Adrenal gland (tissue), 12 donors: Measurements from ENCODE around the gene ATF3. TPM values are rescaled to one million over a fixed set of nuclear protein-coding genes. Genes with fewer than 3 reads are reported as not detected.

ENCODE experiments used
- DNase-seq, 7 donors: peaks; one replicate each; pipeline ENCODE4 v3.0.0-alpha.2; 2019 to 2020
- H3K27ac ChIP-seq, 5 donors: fragments of 200-600 bp; sonication (generic) in 4 of 5; 1 replicate in 3 of 5; 2 replicates in 2 of 5; pipeline versions ENCODE4 v1.5.1 to v1.8.0; 2016 to 2020; ENCODE audit warnings: mild to moderate bottlenecking in 1 of 5
- H3K27me3 ChIP-seq: fragments of 200-600 bp; 2 replicates; pipeline ENCODE4 v1.8.0; 2021
- H3K36me3 ChIP-seq, 2 donors: fragments of 200-600 bp; replicated peaks in 1 of 2; 1 replicate in 1 of 2; 2 replicates in 1 of 2; pipeline versions ENCODE4 v1.5.1 to v1.8.0; 2018 to 2022
- H3K4me1 ChIP-seq, 2 donors: fragments of 200-600 bp; replicated peaks in 1 of 2; 1 replicate in 1 of 2; 2 replicates in 1 of 2; pipeline versions ENCODE4 v1.5.1 to v1.8.0; 2018 to 2021
- H3K4me3 ChIP-seq, 4 donors: fragments of 200-600 bp; sonication (generic) in 3 of 4; one replicate each; pipeline ENCODE4 v1.5.1; 2016 to 2018
- H3K9me3 ChIP-seq, 3 donors: fragments of 200-600 bp; sonication (generic) in 1 of 3; replicated peaks in 1 of 3; 1 replicate in 2 of 3; 2 replicates in 1 of 3; pipeline versions ENCODE4 v1.5.1 to v1.8.0; 2016 to 2021
- POLR2A ChIP-seq, 2 donors: fragments of 450-650 bp; IDR thresholded peaks; one replicate each; pipeline ENCODE4 v1.6.1; 2017; ENCODE audit warnings: antibody characterized with exemption in 2 of 2, mild to moderate bottlenecking in 2 of 2, moderate library complexity in 1 of 2
- whole genome bisulfite sequencing, 4 donors: extraction: QIAGEN DNeasy Blood & Tissue Kit in 2 of 4; methylation state at CpG; one replicate each; pipeline versions ENCODE4 v1.1.5 to v1.1.7; 2013 to 2017; 5-methylcytosine and 5-hydroxymethylcytosine counted together
- intact Hi-C, 2 donors: fragments of 100-400 bp; cut with DNase I; formaldehyde crosslinking; loops; one replicate each; pipeline versions ENCODE4 v1.14.1 to v1.15.0; 2022 to 2023
- polyA plus RNA-seq, 3 donors: library from polyadenylated mRNA; stranded (reverse); fragments of 200-250 nt in 2 of 3; fragments of 350-450 nt in 1 of 3; fragmentation: Illumina TruSeq in 1 of 3; extraction: RNeasy Lipid Tissue Mini Kit (QIAGEN cat#74804) in 1 of 3; gene quantifications; one replicate each; pipeline ENCODE4 v1.2.3, GENCODE V29; 2013 to 2014
- total RNA-seq, 9 donors: library from RNA; depleted of rRNA in 4 of 9; stranded (reverse); fragments of >200 nt in 4 of 9; fragments of 120-200 nt in 1 of 9; fragmentation: NEBNext Ultra II Directional in 1 of 9; extraction: Animal tissue kit (Norgen Biotek cat#: 25700) in 1 of 9; gene quantifications; one replicate each; pipeline versions ENCODE4 v1.1.0 to v1.2.4, GENCODE V29; 2013 to 2023
- TF ChIP-seq, protein P1 (sequence below), 6 experiments: fragments of 450-650 bp in 4 of 6; fragments of 200-600 bp in 2 of 6; sonication (generic) in 1 of 6; IDR thresholded peaks; 1 replicate in 5 of 6; 2 replicates in 1 of 6; pipeline versions ENCODE4 v1.5.1 to v1.8.0; 2016 to 2021; ENCODE audit warnings: antibody characterized with exemption in 6 of 6, mild to moderate bottlenecking in 2 of 6, moderate library complexity in 1 of 6
- donor health status: healthy with polysubstance abuse.
- donor health status: Bipolar disorder and iron deficiency.
- donor health status: DM: yes; HTN: yes; CAD: no.
- donor health status: DM: no; HTN: no; CAD: no.
- donor health status: DM: no; HTN: no; CAD: no.
- donor health status: DM: yes; HTN: yes; CAD: no.

Gene ATF3
- total and polyA plus RNA-seq, 12 donors: 1.9 to 19.7 (median 9.9) TPM

DNA sequence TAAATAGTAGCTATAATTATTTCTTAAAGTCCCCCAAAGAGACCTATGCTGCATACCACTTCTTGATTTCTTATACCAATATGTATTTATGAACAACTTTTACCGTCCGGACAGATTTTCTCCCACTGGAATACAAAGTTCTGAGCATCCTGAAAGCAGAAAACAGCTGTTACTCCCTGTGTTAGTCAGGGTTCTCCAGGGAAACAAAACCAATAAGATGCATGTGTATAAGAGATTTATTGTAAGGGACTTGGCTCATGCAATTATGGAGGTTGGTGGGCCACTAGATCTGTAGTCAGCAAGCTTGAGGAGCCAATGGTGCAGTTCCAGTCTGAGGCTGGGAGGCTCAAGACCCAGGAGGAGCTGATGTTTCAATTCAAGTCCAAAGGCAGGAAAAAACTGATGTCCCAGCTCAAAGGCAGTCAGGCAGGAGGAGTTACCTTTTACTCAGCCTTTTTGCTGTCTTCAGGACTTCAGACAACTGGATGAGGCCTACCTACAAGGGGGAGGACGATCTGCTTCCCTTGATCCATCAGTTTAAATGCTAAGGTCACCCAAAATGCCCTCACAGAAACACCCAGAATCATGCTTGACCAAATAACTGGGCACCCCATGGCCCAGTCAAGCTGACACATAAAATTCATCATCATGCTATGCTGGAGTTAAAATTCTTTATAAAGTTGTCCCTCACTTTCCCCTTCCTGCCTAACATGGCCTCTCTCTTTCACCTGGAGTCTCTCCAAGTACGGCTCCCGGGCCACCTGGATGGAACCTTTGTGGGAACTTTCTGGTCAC lies 24.3 kb upstream of the ATF3 start:
- H3K36me3 ChIP-seq: no peaks in the 10 kb centered on the region
- 82 to 89% (median 84%) methylated on average over 5 of the region's 5 CpGs for WGBS, 4 donors
- H3K27me3 ChIP-seq: peaks cover 19% of the 10 kb centered on the region
- H3K4me1 ChIP-seq: no peaks in the 10 kb centered on the region
- H3K4me3 ChIP-seq: no peak overlapping the region
- intact Hi-C loops: no loop called here
- H3K9me3 ChIP-seq: no peaks in the 10 kb centered on the region
- H3K27ac ChIP-seq: no peak overlapping the region
- no peak for DNase-seq
- no peak for TF ChIP-seq POLR2A (IDR thresholded peaks at IDR 0.05)
- TF ChIP-seq, protein P1, sequence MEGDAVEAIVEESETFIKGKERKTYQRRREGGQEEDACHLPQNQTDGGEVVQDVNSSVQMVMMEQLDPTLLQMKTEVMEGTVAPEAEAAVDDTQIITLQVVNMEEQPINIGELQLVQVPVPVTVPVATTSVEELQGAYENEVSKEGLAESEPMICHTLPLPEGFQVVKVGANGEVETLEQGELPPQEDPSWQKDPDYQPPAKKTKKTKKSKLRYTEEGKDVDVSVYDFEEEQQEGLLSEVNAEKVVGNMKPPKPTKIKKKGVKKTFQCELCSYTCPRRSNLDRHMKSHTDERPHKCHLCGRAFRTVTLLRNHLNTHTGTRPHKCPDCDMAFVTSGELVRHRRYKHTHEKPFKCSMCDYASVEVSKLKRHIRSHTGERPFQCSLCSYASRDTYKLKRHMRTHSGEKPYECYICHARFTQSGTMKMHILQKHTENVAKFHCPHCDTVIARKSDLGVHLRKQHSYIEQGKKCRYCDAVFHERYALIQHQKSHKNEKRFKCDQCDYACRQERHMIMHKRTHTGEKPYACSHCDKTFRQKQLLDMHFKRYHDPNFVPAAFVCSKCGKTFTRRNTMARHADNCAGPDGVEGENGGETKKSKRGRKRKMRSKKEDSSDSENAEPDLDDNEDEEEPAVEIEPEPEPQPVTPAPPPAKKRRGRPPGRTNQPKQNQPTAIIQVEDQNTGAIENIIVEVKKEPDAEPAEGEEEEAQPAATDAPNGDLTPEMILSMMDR (IDR thresholded peaks at IDR 0.05): no peak

DNA sequence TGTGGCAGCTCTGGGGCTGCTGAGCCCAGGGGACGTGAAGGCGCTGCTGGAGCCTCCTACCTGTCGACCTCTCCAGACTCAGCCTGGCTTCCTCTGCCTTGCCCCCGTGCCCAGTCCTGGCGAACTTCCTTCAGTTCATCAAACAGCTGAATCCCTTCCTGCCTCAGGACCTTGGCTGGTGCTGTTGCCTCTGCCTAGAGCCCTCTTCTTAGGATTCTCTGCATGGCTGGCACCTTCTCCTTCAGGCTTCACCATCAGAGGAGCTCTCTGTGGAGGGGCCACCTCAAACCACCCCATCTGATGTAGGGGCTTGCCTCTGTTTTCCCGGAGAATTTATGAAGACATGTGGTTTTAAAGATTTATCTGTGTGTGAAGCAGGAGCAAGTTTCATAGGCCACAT lies 23.4 kb upstream of the ATF3 start:
- H3K36me3 ChIP-seq: no peaks in the 10 kb centered on the region
- intact Hi-C loops: no loop called here
- no peak overlapping the region for H3K27ac ChIP-seq
- no peak for DNase-seq
- no peak overlapping the region for H3K4me3 ChIP-seq
- H3K9me3 ChIP-seq: no peaks in the 10 kb centered on the region
- TF ChIP-seq, protein P1 (IDR thresholded peaks at IDR 0.05): no peak
- TF ChIP-seq POLR2A (IDR thresholded peaks at IDR 0.05): no peak
- WGBS, 4 donors: 80 to 93% (median 88%) methylated on average over 6 of the region's 6 CpGs
- H3K27me3 ChIP-seq: peaks cover 19% of the 10 kb centered on the region
- no peaks in the 10 kb centered on the region for H3K4me1 ChIP-seq

DNA sequence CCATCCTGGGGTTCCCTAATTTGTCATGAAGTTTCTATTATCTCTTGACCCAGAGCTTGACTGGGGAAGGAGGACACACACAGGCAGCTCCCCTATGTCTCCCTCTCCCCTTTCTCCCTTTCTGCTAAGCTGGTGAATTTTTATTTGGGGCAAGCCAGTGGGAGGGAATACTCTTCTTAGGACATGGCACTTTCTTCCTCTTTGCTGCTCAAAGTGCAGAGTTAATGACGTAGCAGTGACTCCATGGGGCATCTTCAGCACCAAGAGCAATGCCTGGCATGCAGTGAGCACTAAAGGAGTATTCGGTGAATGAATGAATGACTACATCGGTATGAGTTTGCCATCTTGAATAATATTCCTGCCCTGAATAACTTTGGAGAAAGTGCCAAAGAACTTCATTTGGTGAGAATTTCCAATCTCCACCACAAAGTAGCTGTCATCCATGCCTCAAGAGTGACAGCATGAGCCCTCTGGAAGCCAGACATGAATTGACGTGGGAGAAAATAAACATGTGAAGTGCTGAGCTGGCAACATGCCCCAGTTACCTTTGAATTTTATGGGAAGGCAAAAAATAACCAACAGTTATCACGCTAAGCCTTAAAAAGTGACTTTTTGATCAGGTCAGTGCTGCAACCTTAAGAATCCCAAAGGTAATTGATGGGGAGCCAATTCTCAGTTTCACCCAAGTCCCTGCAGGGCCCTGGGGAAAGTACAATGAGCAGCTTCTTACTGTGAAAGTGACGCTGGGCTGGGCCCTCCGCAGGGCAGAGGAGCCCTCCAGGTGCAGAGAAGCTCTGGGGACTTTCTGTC lies 22.1 kb upstream of the ATF3 start:
- no peak for DNase-seq
- Histone ChIP-seq H3K4me1 (no peaks in the 10 kb centered on the region), H3K27ac (no peak overlapping the region), H3K9me3 (no peaks in the 10 kb centered on the region), H3K36me3 (no peaks in the 10 kb centered on the region), H3K4me3 (no peak overlapping the region), H3K27me3 (peaks cover 24% of the 10 kb centered on the region)
- intact Hi-C loops: no loop called here
- WGBS, 4 donors: 77 to 87% (median 80%) methylated on average over 7 of the region's 7 CpGs
- TF ChIP-seq, protein P1 (IDR thresholded peaks at IDR 0.05): no peak
- no peak for TF ChIP-seq POLR2A (IDR thresholded peaks at IDR 0.05)

DNA sequence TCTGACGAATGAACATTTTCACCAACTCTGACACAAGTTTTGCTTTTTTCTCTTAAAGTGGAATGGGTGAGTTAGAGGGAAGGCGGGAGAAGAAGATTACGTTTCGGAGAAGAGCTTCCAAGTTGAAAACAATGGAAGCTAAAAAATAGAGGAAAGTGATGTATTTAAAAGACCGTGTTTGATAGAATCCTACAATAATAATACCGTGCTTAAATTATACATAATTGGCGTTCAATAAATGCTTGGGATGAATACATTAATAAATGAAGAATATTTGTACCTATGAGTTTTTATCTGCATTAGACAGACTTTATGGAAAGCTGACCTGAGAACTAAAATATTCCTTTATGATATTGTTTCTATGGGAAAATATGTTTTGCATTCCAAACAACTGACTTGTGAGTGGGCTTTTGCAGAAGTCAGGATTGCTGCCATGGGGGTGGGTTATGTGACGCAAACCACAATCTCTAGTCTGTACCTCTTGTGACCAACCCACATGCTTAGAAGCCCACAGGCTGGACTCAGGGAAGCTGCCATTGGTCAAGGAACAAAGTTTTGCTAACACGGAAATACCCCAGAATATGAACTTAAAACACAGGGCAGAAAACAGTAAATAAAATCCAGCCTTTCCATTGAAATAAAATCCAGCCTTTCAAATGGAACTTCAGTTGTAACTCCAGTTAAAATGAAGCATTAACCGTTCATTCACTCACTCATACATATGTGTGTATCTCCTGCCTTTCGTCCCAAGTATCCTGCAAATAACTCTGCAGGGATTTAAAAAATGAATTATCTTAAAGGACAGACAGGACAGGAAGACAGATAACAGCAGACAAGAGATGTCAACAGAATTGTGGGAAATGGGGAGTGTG lies 21.3 kb upstream of the ATF3 start:
- Histone ChIP-seq H3K36me3 (no peaks in the 10 kb centered on the region), H3K4me3 (no peak overlapping the region), H3K9me3 (no peaks in the 10 kb centered on the region), H3K4me1 (no peaks in the 10 kb centered on the region), H3K27ac (no peak overlapping the region), H3K27me3 (peaks cover 24% of the 10 kb centered on the region)
- 68 to 76% (median 72%) methylated on average over 11 of the region's 11 CpGs for WGBS, 4 donors
- DNase-seq: no peak
- intact Hi-C loops: no loop called here
- TF ChIP-seq, protein P1 (IDR thresholded peaks at IDR 0.05): no peak
- no peak for TF ChIP-seq POLR2A (IDR thresholded peaks at IDR 0.05)
